LNCaP clone FGC (cell line): ENCODE results near the gene BRWD1.

ENCODE experiments used
- DNase-seq: peaks from one replicate; pipeline ENCODE4 v3.0.0-alpha.2; 2011; ENCODE audit warnings: low read depth
- H3K4me3 ChIP-seq: 2 replicates; pipeline ENCODE4 v1.5.1; 2011; ENCODE audit warnings: mild to moderate bottlenecking, low read depth, low read length, control low read depth
- CTCF ChIP-seq: IDR thresholded peaks from 2 replicates; pipeline ENCODE4 v1.5.1; 2012; ENCODE audit warnings: mild to moderate bottlenecking; ENCODE audit not compliant: control insufficient read depth, insufficient read depth; ENCODE audit errors: extremely low read depth

Gene BRWD1

GRCh38 chr21:39183272-39184049 is 130.0 kb downstream of the BRWD1 start, which contains the start of gene PSMG1:
Gene PSMG1, minus strand, starts transcription at chr21:39183451. Its CDS starts 66 bp downstream, at chr21:39183385.
- TF ChIP-seq CTCF = no peak
- peak; percentile 77 for DNase-seq
- peak within 1 kb of the TSS; percentile 85 for H3K4me3 ChIP-seq

DNA sequence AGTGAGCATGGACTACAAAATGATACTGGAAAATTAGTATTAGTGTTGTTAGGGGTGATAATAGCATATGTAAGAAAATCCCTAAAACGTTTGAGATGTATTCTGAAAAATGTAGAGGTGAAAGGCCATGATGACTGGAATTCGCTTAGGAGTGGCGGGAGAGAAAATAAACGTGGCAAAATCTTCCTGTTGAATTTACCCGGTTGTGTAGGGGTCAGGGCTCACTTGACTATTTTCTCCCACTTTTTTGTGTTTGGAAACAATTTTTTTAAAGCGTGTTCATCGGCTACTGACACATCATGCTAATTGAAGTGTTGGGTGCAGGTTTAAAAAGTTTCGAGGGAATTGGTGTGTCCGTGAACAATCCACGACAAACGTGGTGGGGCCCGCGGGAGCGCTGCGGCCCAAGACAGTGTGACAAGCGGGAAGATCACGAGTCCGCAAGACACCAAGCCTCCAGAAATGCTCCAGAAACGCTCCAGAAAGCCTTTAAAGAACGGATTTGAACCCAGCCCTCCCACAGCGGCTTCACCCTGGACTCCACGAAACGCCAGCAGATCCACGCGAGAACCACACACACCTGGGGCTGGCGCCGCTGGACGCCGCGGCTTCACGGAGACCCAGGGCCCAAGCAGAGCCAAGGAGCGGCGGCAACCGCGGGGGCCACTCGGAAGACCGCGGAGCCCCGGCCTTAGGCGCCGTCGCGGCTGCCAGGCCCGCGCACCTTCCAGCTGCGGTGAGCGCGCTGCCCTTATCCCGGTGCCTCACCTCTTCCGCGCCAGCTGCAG is 130.8 kb downstream of the BRWD1 start:
- TF ChIP-seq CTCF = no peak
- DNase-seq = no peak
- H3K4me3 ChIP-seq = peak overlapping the region; percentile 85

DNA sequence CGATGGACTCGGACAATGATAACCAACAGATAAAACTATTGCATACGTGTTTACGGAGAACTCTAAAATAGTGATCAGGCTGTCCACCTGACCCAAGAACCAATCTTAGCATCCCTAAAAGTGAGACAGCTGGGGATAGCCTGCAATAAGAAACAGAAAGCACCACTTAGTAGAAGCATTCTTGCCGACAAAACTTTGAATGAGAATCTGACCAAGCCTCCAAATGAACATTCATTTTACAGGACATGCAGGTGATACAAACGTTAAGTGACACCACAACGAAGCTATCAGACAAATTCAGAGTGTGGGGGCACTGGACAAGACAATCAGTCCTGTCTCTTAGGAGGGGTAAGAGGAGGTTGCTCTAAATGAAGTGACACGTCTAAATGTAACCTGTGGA is 131.4 kb downstream of the BRWD1 start:
- DNase-seq = no peak

DNA sequence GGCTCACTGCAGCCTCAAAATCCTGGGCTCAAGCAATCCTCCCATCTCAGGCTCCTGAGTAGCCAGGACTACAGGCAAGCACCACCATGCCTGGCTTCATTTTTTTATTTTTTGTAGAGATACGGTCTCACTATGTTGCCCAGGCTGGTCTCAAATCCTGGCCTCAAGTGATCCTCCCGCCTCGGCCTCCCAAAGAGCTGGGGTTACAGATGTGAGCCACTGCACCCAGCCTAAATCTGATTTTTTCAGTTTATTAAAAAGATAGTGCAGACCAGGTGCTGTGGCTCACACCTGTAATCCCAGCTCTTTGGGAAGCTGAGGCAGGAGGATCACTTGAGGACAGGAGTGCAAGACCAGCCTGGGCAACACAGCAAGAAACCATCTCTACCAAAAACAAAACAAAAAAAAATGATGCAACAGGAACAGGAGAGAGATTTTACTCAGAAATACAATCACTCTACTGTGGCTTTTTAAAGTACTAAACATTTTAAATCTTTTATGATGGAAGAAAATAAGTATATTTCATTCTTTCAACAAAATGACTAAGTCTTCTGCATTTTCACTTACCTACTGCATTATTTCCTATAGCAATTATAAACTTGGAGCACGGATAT is 132.1 kb downstream of the BRWD1 start:
- no peak for TF ChIP-seq CTCF
- no peak overlapping the region for H3K4me3 ChIP-seq
- DNase-seq = no peak

More for the DNA sequence above, 131.4 kb downstream of the BRWD1 start:
- H3K4me3 ChIP-seq = peak overlapping the region; percentile 85
- TF ChIP-seq CTCF = no peak

DNA sequence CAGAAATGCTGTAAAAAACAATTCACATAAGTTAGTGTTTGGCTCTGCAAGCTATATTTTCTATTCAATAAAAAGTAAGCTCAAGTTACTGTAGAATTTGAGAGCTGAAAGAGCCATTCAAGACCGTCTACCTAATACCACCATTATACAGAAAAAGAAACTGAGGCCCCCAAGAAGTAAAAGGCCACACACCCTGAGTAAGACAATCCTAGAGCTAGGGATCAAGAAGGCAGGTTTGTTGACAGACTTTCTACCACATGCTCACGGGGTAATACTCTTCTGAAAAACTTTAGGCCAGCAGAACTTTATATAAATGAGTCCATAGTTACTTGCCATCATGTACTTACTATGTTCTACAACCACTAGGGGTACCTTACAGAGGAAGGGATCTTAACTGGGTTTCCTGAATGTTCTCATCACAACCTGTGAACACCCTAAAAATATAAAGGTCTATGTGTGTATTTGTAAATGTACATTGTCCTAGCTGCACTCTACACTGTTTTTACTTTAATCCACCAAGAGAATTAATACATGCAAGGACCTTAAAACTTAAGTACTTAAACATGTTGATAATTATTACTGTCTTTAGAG is 132.9 kb downstream of the BRWD1 start:
- H3K4me3 ChIP-seq = no peak overlapping the region
- no peak for TF ChIP-seq CTCF
- DNase-seq = no peak

DNA sequence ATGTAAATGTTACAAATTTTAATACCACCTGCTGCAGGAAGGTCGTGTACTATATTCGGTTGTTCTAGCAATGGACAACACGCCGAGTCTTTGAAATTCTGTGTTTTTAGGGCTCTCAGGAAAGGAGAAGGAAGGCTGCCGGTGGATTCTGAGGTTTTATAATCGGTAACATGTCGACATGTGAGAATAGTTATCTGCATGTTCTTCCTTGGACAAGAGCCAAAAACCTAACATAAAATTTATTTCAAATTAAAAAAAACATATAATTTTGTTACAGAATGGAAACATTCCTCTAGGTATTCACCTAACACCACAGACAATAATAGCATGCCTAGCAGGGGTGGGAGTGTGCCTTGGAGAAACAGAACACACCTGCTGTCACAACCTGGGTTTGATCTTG is 135.0 kb downstream of the BRWD1 start:
- DNase-seq = no peak
- no peak for TF ChIP-seq CTCF

More for the DNA sequence above, 135.0 kb downstream of the BRWD1 start:
- H3K4me3 ChIP-seq = no peak overlapping the region
